Hepatic stellate cell (primary cell): ENCODE measurements around the gene CKAP5.
A peak's percentile ranks its signal among the peaks of the same experiment; 100 is the strongest.
"Not testable (repeated sequence)": the region's sequence is repeated elsewhere in the genome, so short reads cannot be mapped to it uniquely, and the experiment has no call there.

ENCODE experiments used
- DNase-seq: peaks from one replicate; pipeline ENCODE4 v3.0.0; 2011; ENCODE audit warnings: low spot score

The CKAP5 gene

GRCh38 chr11:46855167-46855566, 9.1 kb upstream of the CKAP5 start:
- peak; percentile 28 for DNase-seq

- DNase-seq, result no peak
Measured at GRCh38 chr11:46850829-46851380, 4.8 kb upstream of the CKAP5 start.

GRCh38 chr11:46849631-46850030, 3.6 kb upstream of the CKAP5 start:
- DNase-seq, result no peak

- no peak for DNase-seq
Measured at GRCh38 chr11:46846510-46846830, 390 bp upstream of the CKAP5 start.

- DNase-seq, result no peak
Measured at GRCh38 chr11:46845440-46845739, 690 bp downstream of the CKAP5 start.

- DNase-seq, result no peak
Measured at GRCh38 chr11:46840116-46840515, 6.0 kb downstream of the CKAP5 start.

GRCh38 chr11:46838501-46838900, 7.6 kb downstream of the CKAP5 start:
- DNase-seq, result no peak

- no peak for DNase-seq
Measured at GRCh38 chr11:46837860-46838259, 8.2 kb downstream of the CKAP5 start.

- DNase-seq, result no peak
Measured at GRCh38 chr11:46836870-46837269, 9.2 kb downstream of the CKAP5 start.

GRCh38 chr11:46836431-46836830, 9.6 kb downstream of the CKAP5 start:
- no peak for DNase-seq

- no peak for DNase-seq
Measured at GRCh38 chr11:46835897-46836296, 10.2 kb downstream of the CKAP5 start.

- DNase-seq, result no peak
Measured at GRCh38 chr11:46834821-46835220, 11.3 kb downstream of the CKAP5 start.

GRCh38 chr11:46832511-46833214, 13.4 kb downstream of the CKAP5 start:
- no peak for DNase-seq

- no peak for DNase-seq
Measured at GRCh38 chr11:46827995-46828394, 18.1 kb downstream of the CKAP5 start.

- DNase-seq, result peak; percentile 71
Measured at GRCh38 chr11:46826310-46827044, 19.6 kb downstream of the CKAP5 start.

- peak; percentile 35 for DNase-seq
Measured at GRCh38 chr11:46808799-46809431, 37.2 kb downstream of the CKAP5 start.

GRCh38 chr11:46801694-46802470, 44.2 kb downstream of the CKAP5 start:
- DNase-seq, result no peak

- DNase-seq, result peak; percentile 9
Measured at GRCh38 chr11:46800177-46800576, 45.9 kb downstream of the CKAP5 start.

- DNase-seq, result not testable (repeated sequence)
Measured at GRCh38 chr11:46799725-46800124, 46.4 kb downstream of the CKAP5 start.

GRCh38 chr11:46778416-46778815, 67.7 kb downstream of the CKAP5 start:
- DNase-seq, result no peak

GRCh38 chr11:46776878-46777277, 69.2 kb downstream of the CKAP5 start:
- DNase-seq, result no peak

GRCh38 chr11:46769636-46770221, 76.4 kb downstream of the CKAP5 start:
- DNase-seq, result no peak
